GM21717 (cell line): ENCODE data around the gene FAM53B.
"Not testable (repeated sequence)": the region's sequence is repeated elsewhere in the genome, so short reads cannot be mapped to it uniquely, and the experiment has no call there.

Source experiments
- ATAC-seq: cut with Tn5 transposase; IDR thresholded peaks from one replicate; pipeline ENCODE4 v1.9.1; 2021; ENCODE audit warnings: mild to moderate bottlenecking, moderate library complexity; ENCODE audit not compliant: unreplicated experiment

Gene FAM53B

GRCh38 chr10:124619195-124619594 lies 125.0 kb downstream of the FAM53B start:
- ATAC-seq = peak; percentile 38

- ATAC-seq = no peak
Measured at GRCh38 chr10:124618470-124619073, 125.6 kb downstream of the FAM53B start.

- no peak for ATAC-seq
Measured at GRCh38 chr10:124616836-124617130, 127.4 kb downstream of the FAM53B start.

- no peak for ATAC-seq
Measured at GRCh38 chr10:124616040-124616835, 127.9 kb downstream of the FAM53B start.

- no peak for ATAC-seq
Measured at GRCh38 chr10:124615259-124615658, 128.9 kb downstream of the FAM53B start.

GRCh38 chr10:124614003-124614659 lies 130.0 kb downstream of the FAM53B start:
- ATAC-seq = peak; percentile 73

GRCh38 chr10:124612611-124613498 lies 131.3 kb downstream of the FAM53B start:
- ATAC-seq = no peak

- ATAC-seq = no peak
Measured at GRCh38 chr10:124611738-124612137, 132.4 kb downstream of the FAM53B start.

GRCh38 chr10:124610851-124611250 lies 133.3 kb downstream of the FAM53B start:
- ATAC-seq = not testable (repeated sequence)

GRCh38 chr10:124610186-124610585 lies 134.0 kb downstream of the FAM53B start:
- not testable (repeated sequence) for ATAC-seq

- no peak for ATAC-seq
Measured at GRCh38 chr10:124609698-124610097, 134.5 kb downstream of the FAM53B start.

GRCh38 chr10:124608093-124608721 lies 136.0 kb downstream of the FAM53B start:
- ATAC-seq = no peak

GRCh38 chr10:124607693-124608092 lies 136.5 kb downstream of the FAM53B start:
- no peak for ATAC-seq

- ATAC-seq = no peak
Measured at GRCh38 chr10:124606822-124607221, 137.4 kb downstream of the FAM53B start.

- no peak for ATAC-seq
Measured at GRCh38 chr10:124605856-124606812, 138.0 kb downstream of the FAM53B start.

GRCh38 chr10:124605481-124605855 lies 138.7 kb downstream of the FAM53B start:
- no peak for ATAC-seq

GRCh38 chr10:124605001-124605370 lies 139.2 kb downstream of the FAM53B start:
- ATAC-seq = no peak

- ATAC-seq = no peak
Measured at GRCh38 chr10:124604214-124605000, 139.8 kb downstream of the FAM53B start.
